H9 (cell line): ENCODE data around the gene LRRC17. TPM values are rescaled to one million over a fixed set of nuclear protein-coding genes. Genes with fewer than 3 reads are reported as not detected.

Experiments
- DNase-seq: peaks from one replicate; pipeline ENCODE4 v3.0.0-alpha.2; 2017
- H2AFZ ChIP-seq: one replicate; pipeline ENCODE4 v1.6.1; 2013; ENCODE audit warnings: mild to moderate bottlenecking, low read length, control low read depth, moderate library complexity
- H2AK5ac ChIP-seq: 2 replicates; pipeline ENCODE4 v1.6.1; 2013; ENCODE audit warnings: low read length, control low read depth, mixed read lengths; ENCODE audit not compliant: insufficient read length
- H2BK120ac ChIP-seq: one replicate; pipeline ENCODE4 v1.6.1; 2013; ENCODE audit warnings: low read depth, mild to moderate bottlenecking, low read length, control low read depth, inconsistent platforms; ENCODE audit not compliant: poor library complexity, severe bottlenecking
- H2BK12ac ChIP-seq: 2 replicates; pipeline ENCODE4 v1.6.1; 2013; ENCODE audit warnings: low read length, control low read depth, mixed read lengths, low read depth; ENCODE audit not compliant: insufficient read length
- H2BK15ac ChIP-seq: 2 replicates; pipeline ENCODE4 v1.6.1; 2013; ENCODE audit warnings: low read depth, low read length, control low read depth
- H2BK20ac ChIP-seq: one replicate; pipeline ENCODE4 v1.6.1; 2013; ENCODE audit warnings: low read depth, mild to moderate bottlenecking, low read length, control low read depth, inconsistent platforms; ENCODE audit not compliant: poor library complexity, severe bottlenecking
- H2BK5ac ChIP-seq: 2 replicates; pipeline ENCODE4 v1.6.1; 2013; ENCODE audit warnings: low read length, control low read depth, mixed read lengths; ENCODE audit not compliant: insufficient read length
- H3K14ac ChIP-seq: 2 replicates; pipeline ENCODE4 v1.6.1; 2013; ENCODE audit warnings: low read length, control low read depth; ENCODE audit not compliant: insufficient read depth
- H3K18ac ChIP-seq: 2 replicates; pipeline ENCODE4 v1.6.1; 2013; ENCODE audit warnings: low read depth, mild to moderate bottlenecking, mixed read lengths, low read length, control low read depth; ENCODE audit not compliant: insufficient read length
- H3K23ac ChIP-seq: 2 replicates; pipeline ENCODE4 v1.6.1; 2013; ENCODE audit warnings: low read length, control low read depth, mixed read lengths, low read depth; ENCODE audit not compliant: insufficient read length
- H3K23me2 ChIP-seq: 2 replicates; pipeline ENCODE4 v1.6.1; 2013; ENCODE audit warnings: low read depth, mild to moderate bottlenecking, mixed read lengths, low read length, control low read depth; ENCODE audit not compliant: insufficient read length, poor library complexity, severe bottlenecking
- H3K27ac ChIP-seq: 2 replicates; pipeline ENCODE4 v1.5.1; 2013; ENCODE audit warnings: low read length, control low read depth, mixed read lengths, low read depth; ENCODE audit not compliant: insufficient read length
- H3K27me3 ChIP-seq: 2 replicates; pipeline ENCODE4 v1.6.1; 2013; ENCODE audit warnings: low read length, control low read depth, inconsistent platforms; ENCODE audit not compliant: insufficient read depth
- H3K4ac ChIP-seq: 2 replicates; pipeline ENCODE4 v1.6.1; 2013; ENCODE audit warnings: low read depth, mild to moderate bottlenecking, control low read depth, inconsistent platforms, low read length, moderate library complexity
- H3K4me1 ChIP-seq: 2 replicates; pipeline ENCODE4 v1.6.1; 2013; ENCODE audit warnings: low read length, control low read depth, inconsistent platforms; ENCODE audit not compliant: insufficient read depth
- H3K4me2 ChIP-seq: 2 replicates; pipeline ENCODE4 v1.6.1; 2013; ENCODE audit warnings: low read length, control low read depth, mixed read lengths; ENCODE audit not compliant: insufficient read length, insufficient read depth
- H3K56ac ChIP-seq: 2 replicates; pipeline ENCODE4 v1.6.1; 2013; ENCODE audit warnings: low read depth, mild to moderate bottlenecking, mixed read lengths, low read length, control low read depth; ENCODE audit not compliant: insufficient read length
- H3K79me1 ChIP-seq: 2 replicates; pipeline ENCODE4 v1.6.1; 2013; ENCODE audit warnings: low read depth, mild to moderate bottlenecking, moderate library complexity, low read length, control low read depth, inconsistent platforms; ENCODE audit not compliant: insufficient read depth, poor library complexity, severe bottlenecking
- H3K79me2 ChIP-seq: 2 replicates; pipeline ENCODE4 v1.6.1; 2013; ENCODE audit warnings: low read length, control low read depth, inconsistent platforms; ENCODE audit not compliant: insufficient read depth
- H3K9ac ChIP-seq: 2 replicates; pipeline ENCODE4 v1.6.1; 2013; ENCODE audit warnings: low read length, control low read depth, mixed read lengths; ENCODE audit not compliant: insufficient read length; ENCODE audit errors: extremely low read depth
- H3K9me3 ChIP-seq: one replicate; pipeline ENCODE4 v1.6.1; 2013; ENCODE audit warnings: low read depth, low read length, inconsistent platforms; ENCODE audit not compliant: control insufficient read depth
- H3T11ph ChIP-seq: one replicate; pipeline ENCODE4 v1.6.1; 2013; ENCODE audit warnings: mild to moderate bottlenecking, low read length, control low read depth, inconsistent platforms
- H4K20me1 ChIP-seq: one replicate; pipeline ENCODE4 v1.6.1; 2013; ENCODE audit not compliant: control insufficient read depth, insufficient read length, insufficient read depth
- H4K5ac ChIP-seq: 2 replicates; pipeline ENCODE4 v1.6.1; 2013; ENCODE audit warnings: low read depth, mild to moderate bottlenecking, mixed read lengths, low read length, control low read depth; ENCODE audit not compliant: insufficient read length
- H4K8ac ChIP-seq: replicated peaks from 2 replicates; pipeline ENCODE4 v1.6.1; 2013; ENCODE audit warnings: low read length, control low read depth, mixed read lengths, low read depth; ENCODE audit not compliant: insufficient read length
- H4K91ac ChIP-seq: 2 replicates; pipeline ENCODE4 v1.6.1; 2013; ENCODE audit warnings: low read depth, mild to moderate bottlenecking, moderate library complexity, mixed read lengths, low read length, control low read depth; ENCODE audit not compliant: insufficient read length
- H3K27ac Mint-ChIP-seq, 3 experiments: 2 replicates in 2 of 3; 3 replicates in 1 of 3; pipeline ENCODE4 v1.8.0; 2020 to 2021; ENCODE audit warnings: mixed read lengths in 3 of 3, mild to moderate bottlenecking in 1 of 3, moderate library complexity in 1 of 3
- H3K27me3 Mint-ChIP-seq: 2 replicates; pipeline ENCODE4 v1.8.0; 2021; ENCODE audit warnings: low read depth, mild to moderate bottlenecking, moderate library complexity, mixed read lengths
- H3K36me3 Mint-ChIP-seq, 3 experiments: 2 replicates in 2 of 3; 3 replicates in 1 of 3; pipeline ENCODE4 v1.8.0; 2020 to 2021; ENCODE audit warnings: low read depth in 3 of 3, mixed read lengths in 3 of 3; ENCODE audit not compliant: insufficient read depth in 1 of 3
- H3K4me1 Mint-ChIP-seq, 2 experiments: 2 replicates each; pipeline ENCODE4 v1.8.0; 2020; ENCODE audit warnings: mixed read lengths in 2 of 2
- H3K4me3 Mint-ChIP-seq, 2 experiments: 2 replicates in 1 of 2; 3 replicates in 1 of 2; pipeline ENCODE4 v1.8.0; 2020 to 2021; ENCODE audit warnings: mild to moderate bottlenecking in 2 of 2, mixed read lengths in 2 of 2, moderate library complexity in 1 of 2
- H3K9me3 Mint-ChIP-seq, 2 experiments: 2 replicates in 1 of 2; 3 replicates in 1 of 2; pipeline ENCODE4 v1.8.0; 2020; ENCODE audit warnings: mild to moderate bottlenecking in 2 of 2, mixed read lengths in 2 of 2, moderate library complexity in 1 of 2
- CTCF ChIP-seq: fragments of 200-600 bp; sonication (generic); conservative IDR thresholded peaks from 3 replicates; pipeline ENCODE4 v1.8.0; 2021; ENCODE audit warnings: antibody characterized with exemption, mild to moderate bottlenecking
- WGBS: extraction: QIAGEN DNeasy Blood & Tissue Kit; methylation state at CpG from one replicate; pipeline ENCODE4 v1.1.7; 2013; ENCODE audit warnings: missing lambda C conversion rate, low lambda C conversion rate, mixed read lengths; ENCODE audit not compliant: insufficient read length; ENCODE audit errors: extremely low coverage; 5-methylcytosine and 5-hydroxymethylcytosine counted together
- total RNA-seq: library from RNA; stranded (reverse); gene quantifications from 2 replicates; pipeline ENCODE4 v1.2.1, GENCODE V29; 2021

The LRRC17 gene
- total RNA-seq, 1 experiment from 2014 or later, result 2.0 TPM

GRCh38 chr7:102897856-102898531 is 14.8 kb upstream of the LRRC17 start:
- no peaks in the 10 kb centered on the region for H3K79me1 ChIP-seq
- H2BK20ac ChIP-seq, result no peak overlapping the region
- no peak overlapping the region for H3K27ac ChIP-seq
- no peak overlapping the region for H2BK12ac ChIP-seq
- no peak overlapping the region for H2BK120ac ChIP-seq
- WGBS, result no CpG with 5 or more reads among the region's 5 CpGs
- H3K4ac ChIP-seq, result no peak overlapping the region
- H3K79me2 ChIP-seq, result no peaks in the 10 kb centered on the region
- peaks cover 4 to 7% of the 10 kb centered on the region in 2 experiments; a peak in 2 of 4 replicates for H3K4me1 Mint-ChIP-seq
- H2BK15ac ChIP-seq, result no peak overlapping the region
- no peak overlapping the region for H3K14ac ChIP-seq
- H2BK5ac ChIP-seq, result no peak overlapping the region
- no peak overlapping the region for H3K4me2 ChIP-seq
- no peaks in the 10 kb centered on the region for H3K23me2 ChIP-seq
- no peak overlapping the region for H3K18ac ChIP-seq
- no peak overlapping the region for H3K9ac ChIP-seq
- H3K9me3 Mint-ChIP-seq, result no peaks in the 10 kb centered on the region
- no peak overlapping the region for H4K91ac ChIP-seq
- DNase-seq, result no peak
- H3T11ph ChIP-seq, result no peak overlapping the region
- H3K4me3 Mint-ChIP-seq, result no peak overlapping the region
- no peaks in the 10 kb centered on the region for H3K27me3 ChIP-seq
- no peaks in the 10 kb centered on the region; a peak in 1 of 7 replicates for H3K36me3 Mint-ChIP-seq
- H4K8ac ChIP-seq, result no peak overlapping the region
- no peak overlapping the region for H4K5ac ChIP-seq
- H2AK5ac ChIP-seq, result no peak overlapping the region
- no peaks in the 10 kb centered on the region; the same call in 1 of the 2 replicates for H3K4me1 ChIP-seq
- TF ChIP-seq CTCF, result no peak
- H3K27me3 Mint-ChIP-seq, result no peaks in the 10 kb centered on the region
- H3K9me3 ChIP-seq, result no peaks in the 10 kb centered on the region
- no peak overlapping the region for H3K56ac ChIP-seq
- no peak overlapping the region for H3K23ac ChIP-seq
- H2AFZ ChIP-seq, result no peak overlapping the region
- H3K27ac Mint-ChIP-seq, result no peak overlapping the region; a peak in 1 of 7 replicates
- H4K20me1 ChIP-seq, result no peaks in the 10 kb centered on the region
